GM21717 (cell line): ENCODE measurements around the gene CFAP73.

Experiments
- ATAC-seq: cut with Tn5 transposase; IDR thresholded peaks from one replicate; pipeline ENCODE4 v1.9.1; 2021; ENCODE audit warnings: mild to moderate bottlenecking, moderate library complexity; ENCODE audit not compliant: unreplicated experiment

CFAP73 gene

GRCh38 chr12:113119980-113120669 is 29.4 kb upstream of the CFAP73 start:
- no peak for ATAC-seq

GRCh38 chr12:113120670-113121370 is 28.7 kb upstream of the CFAP73 start:
- ATAC-seq: no peak

- ATAC-seq: no peak
Observed at GRCh38 chr12:113127791-113128199, 21.7 kb upstream of the CFAP73 start.

GRCh38 chr12:113128802-113129663 is 20.5 kb upstream of the CFAP73 start:
- ATAC-seq: no peak

- ATAC-seq: no peak
Observed at GRCh38 chr12:113129664-113130456, 19.7 kb upstream of the CFAP73 start.

- ATAC-seq: no peak
Observed at GRCh38 chr12:113130457-113131135, 18.9 kb upstream of the CFAP73 start.

- no peak for ATAC-seq
Observed at GRCh38 chr12:113131556-113131955, 18.0 kb upstream of the CFAP73 start.

GRCh38 chr12:113133036-113133435 is 16.5 kb upstream of the CFAP73 start:
- no peak for ATAC-seq

GRCh38 chr12:113133666-113134065 is 15.9 kb upstream of the CFAP73 start:
- no peak for ATAC-seq

GRCh38 chr12:113134071-113134470 is 15.5 kb upstream of the CFAP73 start:
- ATAC-seq: no peak

GRCh38 chr12:113134521-113134951 is 15.0 kb upstream of the CFAP73 start:
- no peak for ATAC-seq

GRCh38 chr12:113135178-113136127 is 14.1 kb upstream of the CFAP73 start, which contains the start of gene RASAL1:
Gene RASAL1, minus strand, starts transcription at chr12:113135761. Its CDS starts 299 bp downstream, at chr12:113135462.
- ATAC-seq: no peak

GRCh38 chr12:113136128-113136989 is 13.2 kb upstream of the CFAP73 start:
- ATAC-seq: no peak

- no peak for ATAC-seq
Observed at GRCh38 chr12:113136990-113137511, 12.5 kb upstream of the CFAP73 start.

GRCh38 chr12:113137861-113138783 is 11.4 kb upstream of the CFAP73 start:
- ATAC-seq: no peak

- no peak for ATAC-seq
Observed at GRCh38 chr12:113138826-113139225, 10.7 kb upstream of the CFAP73 start.

GRCh38 chr12:113140706-113141105 is 8.8 kb upstream of the CFAP73 start:
- no peak for ATAC-seq
